8988T (cell line): ENCODE results near the gene PAPLN.
"Not testable (repeated sequence)": the region's sequence is repeated elsewhere in the genome, so short reads cannot be mapped to it uniquely, and the experiment has no call there.

Experiments
- DNase-seq: peaks from one replicate; pipeline ENCODE4 v3.0.0; 2011

Gene PAPLN

GRCh38 chr14:73295198-73295796 lies 58.0 kb downstream of the PAPLN start:
- DNase-seq: no peak

- no peak for DNase-seq
These were observed 68.2 kb downstream of the PAPLN start for GRCh38 chr14:73305499-73305898.

GRCh38 chr14:73307261-73307660 lies 70.0 kb downstream of the PAPLN start:
- no peak for DNase-seq

- not testable (repeated sequence) for DNase-seq
These were observed 71.9 kb downstream of the PAPLN start for GRCh38 chr14:73309207-73309606.

- no peak for DNase-seq
These were observed 74.4 kb downstream of the PAPLN start for GRCh38 chr14:73311708-73312030.

- no peak for DNase-seq
These were observed 75.4 kb downstream of the PAPLN start for GRCh38 chr14:73312687-73313086.

GRCh38 chr14:73313151-73313550 lies 75.8 kb downstream of the PAPLN start:
- DNase-seq: no peak

GRCh38 chr14:73323896-73324399 lies 86.6 kb downstream of the PAPLN start:
- no peak for DNase-seq
